Left lung (tissue), 10 donors: Measurements from ENCODE around the gene CRB2. TPM values are rescaled to one million over a fixed set of nuclear protein-coding genes. Genes with fewer than 3 reads are reported as not detected.
A peak's percentile ranks its signal among the peaks of the same experiment; 100 is the strongest.

Experiments
- ATAC-seq: fragments of 200-7000 bp; cut with Tn5 transposase; one replicate; pipeline ENCODE4 v1.9.1; 2020; ENCODE audit warnings: moderate library complexity
- DNase-seq, 4 donors: peaks; one replicate each; pipeline ENCODE4 v3.0.0-alpha.2; 2013 to 2020
- H3K27ac ChIP-seq, 2 donors: fragments of 200-600 bp; sonication (generic) in 1 of 2; one replicate each; pipeline versions ENCODE4 v1.5.0 to v1.8.0; 2020 to 2021
- H3K27me3 ChIP-seq, 2 donors: fragments of 200-600 bp; sonication (generic) in 1 of 2; one replicate each; pipeline versions ENCODE4 v1.5.0 to v1.8.0; 2020 to 2021
- H3K36me3 ChIP-seq, 2 donors: fragments of 200-600 bp; sonication (generic) in 1 of 2; one replicate each; pipeline versions ENCODE4 v1.5.0 to v1.8.0; 2020 to 2021
- H3K4me1 ChIP-seq, 2 donors: fragments of 200-600 bp; one replicate each; pipeline ENCODE4 v1.8.0; 2021
- H3K4me3 ChIP-seq, 2 donors: fragments of 200-600 bp; sonication (generic) in 1 of 2; one replicate each; pipeline versions ENCODE4 v1.5.0 to v1.8.0; 2020 to 2021; ENCODE audit warnings: mild to moderate bottlenecking in 1 of 2
- H3K9me3 ChIP-seq, 2 donors: fragments of 200-600 bp; sonication (generic) in 1 of 2; one replicate each; pipeline versions ENCODE4 v1.5.0 to v1.8.0; 2020 to 2021
- intact Hi-C, 2 donors: fragments of 100-400 bp; cut with DNase I; formaldehyde crosslinking; loops; one replicate each; pipeline versions ENCODE4 v1.11.2 to v1.14.2; 2022
- polyA plus RNA-seq, 6 donors: library from polyadenylated mRNA; unstranded; fragments of 120-200 nt; gene quantifications; one replicate each; pipeline ENCODE4 v1.2.1, GENCODE V29; 2013; ENCODE audit not compliant: insufficient read length in 6 of 6
- total RNA-seq, 2 donors: library from RNA; stranded (reverse); fragmentation: NEBNext Ultra II Directional; extraction: Animal tissue kit (Norgen Biotek cat#: 25700); gene quantifications; one replicate each; pipeline ENCODE4 v1.2.1, GENCODE V29; 2021
- TF ChIP-seq, protein P1 (sequence below), 2 donors: fragments of 200-600 bp; sonication (generic) in 1 of 2; IDR thresholded peaks; one replicate each; pipeline versions ENCODE4 v1.5.0 to v1.8.0; 2021; ENCODE audit warnings: antibody characterized with exemption in 2 of 2
- donor health status: DM: no; HTN: yes; CAD: no.
- donor health status: DM: no; HTN: no; CAD: no.

The CRB2 gene
- total and polyA plus RNA-seq, 8 donors, result 0.08 to 0.58 (median 0.34) TPM

- peaks cover 0 to 44% of the 10 kb centered on the region in 2 donors for H3K27me3 ChIP-seq
- ATAC-seq, result no peak
- H3K4me1 ChIP-seq, result peaks cover 0 to 3% of the 10 kb centered on the region in 2 donors
- no peaks in the 10 kb centered on the region for H3K36me3 ChIP-seq
- no peak for DNase-seq
- H3K9me3 ChIP-seq, result no peaks in the 10 kb centered on the region
- H3K27ac ChIP-seq, result no peak overlapping the region
- intact Hi-C loops, result loop anchor here in 1 of 2 donors (10.0 kb wide), 1 partner anchor 274 kb away; no protein-coding TSS in a partner anchor
- TF ChIP-seq, protein P1, sequence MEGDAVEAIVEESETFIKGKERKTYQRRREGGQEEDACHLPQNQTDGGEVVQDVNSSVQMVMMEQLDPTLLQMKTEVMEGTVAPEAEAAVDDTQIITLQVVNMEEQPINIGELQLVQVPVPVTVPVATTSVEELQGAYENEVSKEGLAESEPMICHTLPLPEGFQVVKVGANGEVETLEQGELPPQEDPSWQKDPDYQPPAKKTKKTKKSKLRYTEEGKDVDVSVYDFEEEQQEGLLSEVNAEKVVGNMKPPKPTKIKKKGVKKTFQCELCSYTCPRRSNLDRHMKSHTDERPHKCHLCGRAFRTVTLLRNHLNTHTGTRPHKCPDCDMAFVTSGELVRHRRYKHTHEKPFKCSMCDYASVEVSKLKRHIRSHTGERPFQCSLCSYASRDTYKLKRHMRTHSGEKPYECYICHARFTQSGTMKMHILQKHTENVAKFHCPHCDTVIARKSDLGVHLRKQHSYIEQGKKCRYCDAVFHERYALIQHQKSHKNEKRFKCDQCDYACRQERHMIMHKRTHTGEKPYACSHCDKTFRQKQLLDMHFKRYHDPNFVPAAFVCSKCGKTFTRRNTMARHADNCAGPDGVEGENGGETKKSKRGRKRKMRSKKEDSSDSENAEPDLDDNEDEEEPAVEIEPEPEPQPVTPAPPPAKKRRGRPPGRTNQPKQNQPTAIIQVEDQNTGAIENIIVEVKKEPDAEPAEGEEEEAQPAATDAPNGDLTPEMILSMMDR (IDR thresholded peaks at IDR 0.05), result no peak
- no peak overlapping the region for H3K4me3 ChIP-seq
Measured at GRCh38 chr9:123359106-123359505, 3.1 kb downstream of the CRB2 start.

DNA sequence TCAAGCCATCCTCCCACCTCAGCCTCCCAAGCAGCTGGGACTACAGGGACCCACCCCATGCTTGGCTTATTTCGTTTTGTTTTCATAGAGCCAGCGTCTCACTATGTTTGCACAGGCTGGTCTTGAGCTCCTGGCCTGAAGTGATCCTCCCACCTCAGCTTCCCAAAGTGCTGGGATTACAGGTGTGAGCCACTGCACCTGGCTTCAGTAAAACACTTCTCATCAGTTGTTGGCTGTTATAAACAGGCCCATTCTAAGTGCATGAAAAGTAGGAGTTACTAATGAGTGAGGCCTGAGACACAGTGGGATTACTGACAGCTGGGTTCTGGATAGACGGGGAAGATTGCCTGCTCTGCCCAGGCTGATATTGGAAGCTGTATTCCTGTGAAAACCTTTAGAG lies 3.5 kb downstream of the CRB2 start:
- TF ChIP-seq, protein P1 (IDR thresholded peaks at IDR 0.05), result no peak
- DNase-seq (no peak), ATAC-seq (no peak)
- Histone ChIP-seq H3K4me1 (no peaks in the 10 kb centered on the region), H3K27ac (no peak overlapping the region), H3K36me3 (no peaks in the 10 kb centered on the region), H3K27me3 (peaks cover 0 to 39% of the 10 kb centered on the region in 2 donors), H3K4me3 (no peak overlapping the region), H3K9me3 (no peaks in the 10 kb centered on the region)
- intact Hi-C loops, result loop anchor here in 1 of 2 donors (10.0 kb wide), 1 partner anchor 275 kb away; no protein-coding TSS in a partner anchor

GRCh38 chr9:123360161-123361085 lies 4.4 kb downstream of the CRB2 start:
- intact Hi-C loops, result no loop called here

GRCh38 chr9:123361086-123361730 lies 5.2 kb downstream of the CRB2 start:
- DNase-seq, result no peak
- Histone ChIP-seq H3K27ac (no peak overlapping the region), H3K27me3 (peaks cover 0 to 37% of the 10 kb centered on the region in 2 donors), H3K9me3 (no peaks in the 10 kb centered on the region), H3K36me3 (no peaks in the 10 kb centered on the region), H3K4me3 (no peak overlapping the region), H3K4me1 (no peaks in the 10 kb centered on the region)
- intact Hi-C loops, result no loop called here
- no peak for ATAC-seq
- TF ChIP-seq, protein P1 (IDR thresholded peaks at IDR 0.05), result no peak

More at GRCh38 chr9:123360161-123361085, 4.4 kb downstream of the CRB2 start:
- Histone ChIP-seq H3K36me3 (no peaks in the 10 kb centered on the region), H3K4me1 (no peaks in the 10 kb centered on the region), H3K27ac (no peak overlapping the region), H3K4me3 (no peak overlapping the region), H3K9me3 (no peaks in the 10 kb centered on the region), H3K27me3 (peaks cover 0 to 36% of the 10 kb centered on the region in 2 donors)
- ATAC-seq (peak; percentile 65), DNase-seq (peak in 2 of 4 donors; percentile 47 to 55)
- TF ChIP-seq, protein P1 (IDR thresholded peaks at IDR 0.05), result no peak
